ENCODE results near the gene CAPN10.

DNA sequence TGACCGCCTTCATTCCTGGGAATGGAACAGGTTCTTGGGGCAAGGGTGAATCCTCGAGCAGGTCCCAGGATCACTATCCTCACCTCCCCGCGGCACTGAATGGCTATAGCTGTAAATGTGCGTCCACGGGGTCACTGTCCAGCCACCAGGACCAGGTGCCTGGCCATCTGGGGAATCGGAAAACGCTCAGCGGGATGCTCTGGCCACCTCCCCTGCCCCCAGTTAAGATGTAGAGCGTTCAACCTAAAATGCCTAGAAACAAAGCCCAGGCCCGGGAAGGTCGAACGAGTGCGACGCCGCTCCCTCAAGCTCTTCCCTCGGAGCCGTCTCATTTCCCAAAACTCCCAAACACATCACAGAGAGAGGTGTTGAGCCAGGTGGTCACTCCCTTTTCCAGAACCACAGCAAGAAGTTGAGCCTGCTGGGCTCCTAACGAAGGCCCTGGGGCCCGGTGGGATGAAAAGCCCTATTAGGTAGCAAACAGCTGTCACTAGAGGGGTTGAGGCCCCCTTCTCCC, 795 bp upstream of the CAPN10 start:
- TF ChIP-seq CTCF (IDR thresholded peaks at IDR 0.05) = no peak
- no peak for TF ChIP-seq POLR2AphosphoS5 (IDR thresholded peaks at IDR 0.05; ENCODE audit: insufficient read depth in 1 of 2, low read depth in 1 of 2)

Data from vagina (tissue), 2 donors.